ENCODE results near the gene ADPRS. TPM values are rescaled to one million over a fixed set of nuclear protein-coding genes. Genes with fewer than 3 reads are reported as not detected.

ADPRS gene
- total and polyA plus RNA-seq, 9 donors: 14.9 to 52.2 (median 24.9) TPM

DNA sequence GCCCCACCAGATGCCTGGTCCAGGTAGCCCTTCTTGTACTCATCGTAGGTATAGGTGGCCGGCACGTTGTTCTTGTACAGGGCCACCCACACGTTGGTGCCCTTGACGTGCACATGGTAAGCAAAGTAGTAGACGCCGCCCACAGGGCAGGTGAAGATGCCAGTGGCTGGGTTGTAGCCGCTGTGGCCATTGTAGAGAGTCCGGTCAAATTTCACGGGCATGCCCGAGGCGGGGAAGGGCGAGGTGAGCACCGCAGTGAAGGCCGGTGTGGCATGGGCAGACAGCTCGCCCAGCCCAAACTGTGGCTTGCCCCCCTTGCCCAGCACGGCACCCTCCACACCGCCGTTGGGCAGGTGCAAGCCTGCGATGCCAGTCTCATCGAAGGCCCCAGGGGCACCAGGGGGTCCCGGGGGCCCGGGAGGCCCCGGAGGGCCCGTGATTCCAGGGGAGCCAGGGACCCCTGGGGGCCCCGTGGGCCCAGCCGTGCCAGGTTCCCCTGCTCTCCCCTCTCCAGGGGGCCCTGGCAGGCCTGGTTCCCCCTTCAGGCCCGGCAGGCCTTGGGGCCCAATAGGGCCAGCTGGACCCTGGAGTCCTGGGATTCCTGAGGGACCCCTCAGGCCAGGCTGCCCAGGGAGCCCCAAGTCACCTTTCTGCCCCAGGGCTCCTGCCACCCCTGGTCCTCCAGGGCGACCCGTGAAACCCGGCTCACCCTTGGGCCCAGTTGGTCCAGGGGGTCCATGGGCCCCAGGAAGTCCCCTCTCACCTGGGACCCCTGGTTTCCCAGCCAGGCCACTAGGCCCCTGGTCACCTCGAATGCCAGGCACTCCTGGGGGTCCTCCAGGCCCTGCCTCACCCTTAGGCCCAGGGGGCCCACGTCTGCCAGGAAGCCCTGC, 9.2 kb downstream of the ADPRS start:
- H3K27me3 ChIP-seq: no peaks in the 10 kb centered on the region
- no peaks in the 10 kb centered on the region for H3K4me1 ChIP-seq (ENCODE audit: insufficient read depth)
- no peak for DNase-seq
- H3K4me3 ChIP-seq: no peak overlapping the region
- intact Hi-C loops (cut with DNase I): loop anchor here (2.0 to 10.0 kb wide), 5 partner anchors 34 to 317 kb away; no protein-coding TSS in a partner anchor
- H3K27ac ChIP-seq: peak overlapping the region; percentile 24 to 38
- no peaks in the 10 kb centered on the region for H3K9me3 ChIP-seq
- no peaks in the 10 kb centered on the region for H3K36me3 ChIP-seq
- 85 to 88% (median 87%) methylated on average over 33 of the region's 33 CpGs for whole genome bisulfite sequencing, 3 donors
- TF ChIP-seq EP300 (IDR thresholded peaks at IDR 0.05) (no peak), POLR2A (IDR thresholded peaks at IDR 0.05) (no peak)
- TF ChIP-seq, protein P1, sequence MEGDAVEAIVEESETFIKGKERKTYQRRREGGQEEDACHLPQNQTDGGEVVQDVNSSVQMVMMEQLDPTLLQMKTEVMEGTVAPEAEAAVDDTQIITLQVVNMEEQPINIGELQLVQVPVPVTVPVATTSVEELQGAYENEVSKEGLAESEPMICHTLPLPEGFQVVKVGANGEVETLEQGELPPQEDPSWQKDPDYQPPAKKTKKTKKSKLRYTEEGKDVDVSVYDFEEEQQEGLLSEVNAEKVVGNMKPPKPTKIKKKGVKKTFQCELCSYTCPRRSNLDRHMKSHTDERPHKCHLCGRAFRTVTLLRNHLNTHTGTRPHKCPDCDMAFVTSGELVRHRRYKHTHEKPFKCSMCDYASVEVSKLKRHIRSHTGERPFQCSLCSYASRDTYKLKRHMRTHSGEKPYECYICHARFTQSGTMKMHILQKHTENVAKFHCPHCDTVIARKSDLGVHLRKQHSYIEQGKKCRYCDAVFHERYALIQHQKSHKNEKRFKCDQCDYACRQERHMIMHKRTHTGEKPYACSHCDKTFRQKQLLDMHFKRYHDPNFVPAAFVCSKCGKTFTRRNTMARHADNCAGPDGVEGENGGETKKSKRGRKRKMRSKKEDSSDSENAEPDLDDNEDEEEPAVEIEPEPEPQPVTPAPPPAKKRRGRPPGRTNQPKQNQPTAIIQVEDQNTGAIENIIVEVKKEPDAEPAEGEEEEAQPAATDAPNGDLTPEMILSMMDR (IDR thresholded peaks at IDR 0.05): no peak

DNA sequence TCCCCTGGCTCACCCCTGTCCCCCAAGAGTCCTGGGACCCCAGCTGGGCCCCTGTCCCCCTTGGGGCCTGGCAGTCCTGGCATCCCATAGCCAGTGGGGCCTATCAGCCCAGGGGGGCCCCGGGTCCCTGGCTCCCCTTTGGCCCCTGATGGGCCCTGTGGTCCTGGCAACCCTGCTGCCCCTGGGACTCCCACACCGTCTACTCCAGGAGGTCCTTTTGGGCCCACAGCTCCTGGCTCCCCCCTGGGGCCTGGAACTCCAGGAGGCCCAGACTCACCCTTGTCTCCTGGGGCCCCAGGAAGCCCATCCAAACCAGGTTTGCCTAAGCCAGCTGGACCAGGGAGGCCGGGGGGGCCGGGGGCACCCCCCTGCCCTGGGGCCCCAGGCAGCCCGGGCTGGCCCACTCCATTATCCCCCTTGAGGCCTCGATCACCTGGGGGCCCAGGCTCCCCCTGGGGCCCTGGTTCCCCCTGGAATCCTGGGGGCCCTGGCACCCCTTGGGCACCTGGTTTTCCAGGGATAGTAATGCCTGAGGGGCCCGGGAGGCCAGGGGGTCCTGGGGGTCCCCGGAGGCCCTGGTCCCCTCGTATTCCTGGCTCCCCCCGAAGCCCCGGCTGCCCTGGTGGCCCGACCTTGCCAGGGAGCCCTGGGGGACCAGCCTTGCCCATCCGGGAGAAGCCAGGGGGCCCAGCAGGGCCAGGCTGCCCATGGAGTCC, 10.1 kb downstream of the ADPRS start:
- DNase-seq: no peak
- TF ChIP-seq, protein P1 (IDR thresholded peaks at IDR 0.05): no peak
- TF ChIP-seq POLR2A (IDR thresholded peaks at IDR 0.05) (no peak), EP300 (IDR thresholded peaks at IDR 0.05) (no peak)
- Histone ChIP-seq H3K27me3 (no peaks in the 10 kb centered on the region), H3K4me3 (no peak overlapping the region), H3K9me3 (no peaks in the 10 kb centered on the region), H3K36me3 (no peaks in the 10 kb centered on the region), H3K4me1 (ENCODE audit: insufficient read depth) (no peaks in the 10 kb centered on the region), H3K27ac (no peak overlapping the region)
- WGBS, 3 donors: 74 to 78% (median 78%) methylated on average over 13 of the region's 13 CpGs
- intact Hi-C loops (cut with DNase I): loop anchor here (2.0 to 10.0 kb wide), 5 partner anchors 33 to 316 kb away; no protein-coding TSS in a partner anchor

DNA sequence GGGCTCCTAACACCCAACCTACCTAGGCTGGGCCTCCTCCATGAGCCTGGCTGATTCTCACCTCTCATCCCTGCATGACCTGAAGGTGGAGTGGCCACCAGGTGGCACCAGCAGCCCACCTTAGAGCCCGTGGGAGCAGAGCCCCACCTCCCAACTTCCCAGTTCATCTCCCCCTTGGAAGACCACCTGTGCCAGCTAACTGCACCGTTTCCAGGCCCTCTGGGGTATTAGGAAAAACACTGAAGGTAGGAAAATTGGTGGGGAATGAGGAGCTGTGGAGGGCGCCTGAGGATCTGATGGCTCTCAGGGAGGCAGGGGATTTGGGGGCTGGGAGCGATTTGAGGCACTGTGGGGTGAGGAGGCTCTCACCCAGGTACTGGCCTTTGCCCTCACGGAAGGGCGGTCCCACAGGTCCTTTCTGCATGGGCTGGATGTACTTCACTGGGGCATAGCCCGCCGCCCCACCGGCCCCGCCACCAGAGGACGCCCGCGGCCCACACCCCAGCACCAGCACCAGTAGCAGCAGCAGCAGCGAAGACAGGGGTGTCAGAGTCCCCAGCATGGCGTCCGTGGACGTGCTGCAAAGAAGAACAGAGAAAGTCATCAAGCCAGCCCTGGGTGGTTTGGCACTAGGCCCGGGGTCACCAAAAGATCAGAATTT, 11.1 kb downstream of the ADPRS start:
- TF ChIP-seq, protein P1 (IDR thresholded peaks at IDR 0.05): peak; percentile 56 to 83 (median 80)
- no peak for TF ChIP-seq POLR2A (IDR thresholded peaks at IDR 0.05)
- intact Hi-C loops (cut with DNase I): loop anchor here (2.0 to 10.0 kb wide), 7 partner anchors 32 to 325 kb away; no protein-coding TSS in a partner anchor
- Histone ChIP-seq H3K36me3 (no peaks in the 10 kb centered on the region), H3K27ac (no peak overlapping the region), H3K27me3 (no peaks in the 10 kb centered on the region), H3K4me1 (ENCODE audit: insufficient read depth) (no peaks in the 10 kb centered on the region), H3K4me3 (no peak overlapping the region), H3K9me3 (no peaks in the 10 kb centered on the region)
- DNase-seq: peak; percentile 62 to 86 (median 80)
- 43 to 54% (median 48%) methylated on average over 18 of the region's 18 CpGs for WGBS, 3 donors

DNA sequence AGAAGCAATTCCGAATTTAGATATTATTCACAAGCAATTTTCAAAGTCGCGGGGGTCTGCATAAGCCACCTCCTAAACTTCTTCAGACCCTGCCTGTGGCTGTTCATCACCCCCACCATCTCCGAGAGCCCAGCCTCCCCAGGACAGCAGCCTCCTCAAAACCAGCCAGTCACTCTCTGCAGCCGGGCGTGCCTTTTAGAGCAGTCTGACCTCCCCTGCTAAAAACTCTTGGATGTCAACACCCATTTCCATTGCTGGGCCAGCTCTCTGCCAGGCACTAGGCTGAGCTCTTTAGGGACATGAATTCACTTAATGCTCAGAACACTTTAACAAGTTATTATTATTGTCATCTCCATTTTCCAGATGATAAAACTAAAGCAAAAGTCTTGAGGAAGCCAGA, 11.7 kb downstream of the ADPRS start:
- H3K36me3 ChIP-seq: no peaks in the 10 kb centered on the region
- H3K4me3 ChIP-seq: no peak overlapping the region
- intact Hi-C loops (cut with DNase I): loop anchor here in 2 of 4 donors (5.0 to 10.0 kb wide), 2 partner anchors 37 to 324 kb away; no protein-coding TSS in a partner anchor
- H3K27me3 ChIP-seq: no peaks in the 10 kb centered on the region
- no peak overlapping the region for H3K27ac ChIP-seq
- TF ChIP-seq POLR2A (IDR thresholded peaks at IDR 0.05) (no peak), EP300 (IDR thresholded peaks at IDR 0.05) (no peak)
- TF ChIP-seq, protein P1 (IDR thresholded peaks at IDR 0.05): no peak
- no peaks in the 10 kb centered on the region for H3K4me1 ChIP-seq (ENCODE audit: insufficient read depth)
- DNase-seq: no peak
- H3K9me3 ChIP-seq: no peaks in the 10 kb centered on the region
- WGBS, 3 donors: 67 to 72% (median 71%) methylated on average over 6 of the region's 6 CpGs
